NCI-H748 treated with DMSO at 0.1 percent for 48 hours (cell line): ENCODE data around the gene SPINT1.

Experiments
- DNase-seq: peaks from one replicate; lab custom pipeline; 2025; lab: John Stamatoyannopoulos, UW

SPINT1 gene

DNA sequence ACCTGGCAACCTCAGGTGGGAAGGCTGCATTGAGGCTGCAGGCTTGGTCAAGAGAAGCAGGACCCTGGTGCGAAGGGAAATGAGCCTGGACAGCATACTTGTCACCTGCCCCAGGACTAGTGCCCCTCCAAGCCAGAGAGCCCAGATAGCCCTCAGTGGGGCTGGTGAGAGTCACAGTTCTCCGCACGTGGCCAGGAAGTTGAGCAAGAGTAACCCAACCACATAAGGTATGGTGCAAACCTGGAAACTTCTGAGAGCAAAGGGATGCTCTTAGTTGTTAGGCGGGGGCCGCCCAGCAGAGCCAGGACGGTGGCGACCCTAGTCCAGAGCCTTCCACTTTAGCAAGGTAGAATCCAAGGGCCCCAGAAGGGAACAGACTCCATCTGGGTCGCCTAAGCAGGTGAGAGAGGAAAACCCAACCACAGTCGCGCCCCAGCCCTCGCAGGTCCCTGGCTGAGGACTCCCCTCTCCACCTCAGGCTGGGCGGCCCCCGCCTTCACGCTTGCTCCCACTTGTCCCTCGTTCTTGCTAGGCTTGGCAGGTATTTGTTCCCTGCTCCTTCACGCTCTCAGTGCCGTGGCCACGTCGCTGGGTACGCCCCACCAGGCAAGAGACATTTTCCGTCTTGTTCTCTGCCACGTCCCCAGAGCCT is 49.3 kb downstream of the SPINT1 start:
- DNase-seq, result no peak

DNA sequence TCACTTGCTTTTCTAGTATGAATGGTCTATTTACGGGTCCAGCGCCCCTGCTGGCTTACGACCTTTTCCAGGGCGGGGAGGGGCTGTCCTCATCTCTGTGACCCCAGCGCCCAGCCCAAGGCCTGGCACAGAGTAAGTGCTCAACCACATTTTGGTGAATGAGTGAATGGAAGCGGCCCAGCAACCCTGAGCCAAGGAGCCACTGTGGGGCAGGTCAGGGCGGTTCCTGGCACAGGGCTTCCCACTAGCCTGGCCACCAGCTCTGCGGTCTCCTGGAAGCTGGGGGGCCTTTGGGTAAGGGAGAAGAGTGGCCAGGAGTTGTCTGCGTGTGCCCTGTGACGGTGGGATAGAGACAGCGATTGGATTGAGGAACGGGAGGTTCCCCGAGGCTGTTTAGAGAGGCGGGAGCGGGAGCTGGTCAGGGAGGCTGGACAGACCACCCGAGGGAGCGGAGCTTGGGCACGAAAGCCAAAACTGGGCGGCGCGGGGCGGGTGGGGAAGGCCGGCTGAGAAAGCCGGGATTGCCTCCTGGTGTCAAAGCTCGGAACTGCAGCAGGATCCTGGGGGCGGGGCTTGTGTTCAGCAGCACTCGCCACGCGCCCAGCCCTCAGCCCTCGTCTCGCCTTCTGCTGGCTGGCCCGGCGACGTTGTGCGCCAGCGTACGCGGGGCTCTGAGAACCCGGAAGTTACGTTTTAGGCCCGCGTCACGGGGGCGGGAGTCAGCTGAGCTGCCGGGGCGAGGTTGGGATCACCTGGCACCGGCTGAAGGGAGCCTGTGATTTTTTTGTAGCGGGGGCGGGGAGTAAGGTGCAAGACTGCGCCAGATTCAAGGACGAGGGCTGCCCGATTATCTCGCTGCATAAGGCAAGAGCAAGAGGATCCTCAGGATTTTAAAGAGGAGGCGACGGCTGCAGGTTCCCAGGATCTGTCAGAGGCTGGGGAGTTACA is 50.2 kb downstream of the SPINT1 start, which contains the start of gene VPS18:
Gene VPS18, plus strand, starts transcription at position 718 of the 948 bp plus-strand sequence. CDS start 319 bp downstream, outside the sequence.
- DNase-seq, result peak; percentile 89

DNA sequence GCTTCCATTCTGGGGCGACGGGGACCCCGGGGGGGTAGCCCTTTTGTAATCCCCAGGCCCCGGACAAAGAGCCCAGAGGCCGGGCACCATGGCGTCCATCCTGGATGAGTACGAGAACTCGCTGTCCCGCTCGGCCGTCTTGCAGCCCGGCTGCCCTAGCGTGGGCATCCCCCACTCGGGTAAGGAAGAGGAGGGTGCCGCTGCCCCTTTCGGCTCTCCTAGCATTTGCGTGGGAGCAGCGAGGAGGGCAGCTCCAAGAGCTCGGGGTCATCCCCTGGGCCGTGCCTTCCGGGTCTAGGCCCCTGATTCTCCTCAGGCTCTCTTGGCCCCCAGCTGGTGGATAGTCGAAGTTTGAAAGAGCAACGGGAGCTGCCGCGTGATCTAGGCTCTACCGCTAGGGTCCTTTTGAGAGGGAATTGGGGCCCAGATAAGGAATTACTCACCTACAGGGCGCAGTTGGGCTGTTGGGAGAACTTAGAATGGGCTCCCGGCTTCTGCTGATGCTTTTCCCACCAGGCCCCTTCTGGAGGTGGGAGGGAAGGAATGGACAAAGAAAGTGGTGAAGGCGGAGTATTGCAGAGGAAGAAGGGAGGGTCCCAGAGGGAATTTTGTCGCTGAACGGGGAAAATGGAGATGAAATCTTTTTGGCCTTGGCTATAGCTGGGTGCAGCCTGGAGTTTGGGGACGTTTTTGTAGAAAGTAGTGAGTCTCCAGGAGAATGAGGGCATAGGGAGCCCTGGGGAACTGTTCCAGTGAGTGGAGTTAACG is 51.0 kb downstream of the SPINT1 start:
- DNase-seq, result no peak

DNA sequence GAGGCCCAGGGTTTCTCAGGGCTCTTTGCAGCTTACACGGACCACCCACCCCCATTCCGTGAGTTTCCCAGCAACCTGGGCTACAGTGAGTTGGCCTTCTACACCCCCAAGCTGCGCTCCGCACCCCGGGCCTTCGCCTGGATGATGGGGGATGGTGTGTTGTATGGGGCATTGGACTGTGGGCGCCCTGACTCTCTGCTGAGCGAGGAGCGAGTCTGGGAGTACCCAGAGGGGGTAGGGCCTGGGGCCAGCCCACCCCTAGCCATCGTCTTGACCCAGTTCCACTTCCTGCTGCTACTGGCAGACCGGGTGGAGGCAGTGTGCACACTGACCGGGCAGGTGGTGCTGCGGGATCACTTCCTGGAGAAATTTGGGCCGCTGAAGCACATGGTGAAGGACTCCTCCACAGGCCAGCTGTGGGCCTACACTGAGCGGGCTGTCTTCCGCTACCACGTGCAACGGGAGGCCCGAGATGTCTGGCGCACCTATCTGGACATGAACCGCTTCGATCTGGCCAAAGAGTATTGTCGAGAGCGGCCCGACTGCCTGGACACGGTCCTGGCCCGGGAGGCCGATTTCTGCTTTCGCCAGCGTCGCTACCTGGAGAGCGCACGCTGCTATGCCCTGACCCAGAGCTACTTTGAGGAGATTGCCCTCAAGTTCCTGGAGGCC is 55.8 kb downstream of the SPINT1 start:
- DNase-seq, result no peak

DNA sequence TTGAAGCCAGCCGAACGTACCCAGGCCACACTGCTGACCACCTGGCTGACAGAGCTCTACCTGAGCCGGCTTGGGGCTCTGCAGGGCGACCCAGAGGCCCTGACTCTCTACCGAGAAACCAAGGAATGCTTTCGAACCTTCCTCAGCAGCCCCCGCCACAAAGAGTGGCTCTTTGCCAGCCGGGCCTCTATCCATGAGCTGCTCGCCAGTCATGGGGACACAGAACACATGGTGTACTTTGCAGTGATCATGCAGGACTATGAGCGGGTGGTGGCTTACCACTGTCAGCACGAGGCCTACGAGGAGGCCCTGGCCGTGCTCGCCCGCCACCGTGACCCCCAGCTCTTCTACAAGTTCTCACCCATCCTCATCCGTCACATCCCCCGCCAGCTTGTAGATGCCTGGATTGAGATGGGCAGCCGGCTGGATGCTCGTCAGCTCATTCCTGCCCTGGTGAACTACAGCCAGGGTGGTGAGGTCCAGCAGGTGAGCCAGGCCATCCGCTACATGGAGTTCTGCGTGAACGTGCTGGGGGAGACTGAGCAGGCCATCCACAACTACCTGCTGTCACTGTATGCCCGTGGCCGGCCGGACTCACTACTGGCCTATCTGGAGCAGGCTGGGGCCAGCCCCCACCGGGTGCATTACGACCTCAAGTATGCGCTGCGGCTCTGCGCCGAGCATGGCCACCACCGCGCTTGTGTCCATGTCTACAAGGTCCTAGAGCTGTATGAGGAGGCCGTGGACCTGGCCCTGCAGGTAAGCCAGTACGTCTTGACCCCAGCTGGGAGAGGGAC is 56.6 kb downstream of the SPINT1 start:
- no peak for DNase-seq

DNA sequence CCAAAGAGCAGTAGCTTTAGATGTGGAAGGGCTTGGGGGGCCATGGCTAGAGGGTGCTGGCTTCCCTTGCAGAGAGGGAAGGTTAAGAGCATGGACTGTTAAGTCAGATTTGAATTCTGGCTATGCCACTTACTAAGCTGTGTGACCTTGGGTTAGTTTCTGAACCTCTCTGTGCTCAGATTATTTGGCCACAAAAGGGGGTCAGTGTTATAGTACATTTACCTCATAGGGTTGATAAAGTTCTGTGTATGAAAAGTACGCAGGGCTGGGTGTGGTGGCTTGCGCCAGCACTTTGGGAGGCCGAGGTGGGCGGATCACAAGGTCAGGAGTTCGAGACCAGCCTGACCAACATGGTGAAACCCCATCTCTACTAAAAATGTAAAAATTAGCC is 57.2 kb downstream of the SPINT1 start:
- DNase-seq, result no peak

DNA sequence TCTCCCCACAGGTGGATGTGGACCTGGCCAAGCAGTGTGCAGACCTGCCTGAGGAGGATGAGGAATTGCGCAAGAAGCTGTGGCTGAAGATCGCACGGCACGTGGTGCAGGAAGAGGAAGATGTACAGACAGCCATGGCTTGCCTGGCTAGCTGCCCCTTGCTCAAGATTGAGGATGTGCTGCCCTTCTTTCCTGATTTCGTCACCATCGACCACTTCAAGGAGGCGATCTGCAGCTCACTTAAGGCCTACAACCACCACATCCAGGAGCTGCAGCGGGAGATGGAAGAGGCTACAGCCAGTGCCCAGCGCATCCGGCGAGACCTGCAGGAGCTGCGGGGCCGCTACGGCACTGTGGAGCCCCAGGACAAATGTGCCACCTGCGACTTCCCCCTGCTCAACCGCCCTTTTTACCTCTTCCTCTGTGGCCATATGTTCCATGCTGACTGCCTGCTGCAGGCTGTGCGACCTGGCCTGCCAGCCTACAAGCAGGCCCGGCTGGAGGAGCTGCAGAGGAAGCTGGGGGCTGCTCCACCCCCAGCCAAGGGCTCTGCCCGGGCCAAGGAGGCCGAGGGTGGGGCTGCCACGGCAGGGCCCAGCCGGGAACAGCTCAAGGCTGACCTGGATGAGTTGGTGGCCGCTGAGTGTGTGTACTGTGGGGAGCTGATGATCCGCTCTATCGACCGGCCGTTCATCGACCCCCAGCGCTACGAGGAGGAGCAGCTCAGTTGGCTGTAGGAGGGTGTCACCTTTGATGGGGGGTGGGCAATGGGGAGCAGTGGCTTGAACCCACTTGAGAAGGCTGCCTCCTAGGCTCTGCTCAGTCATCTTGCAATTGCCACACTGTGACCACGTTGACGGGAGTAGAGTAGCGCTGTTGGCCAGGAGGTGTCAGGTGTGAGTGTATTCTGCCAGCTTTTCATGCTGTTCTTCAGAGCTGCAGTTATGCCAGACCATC is 59.0 kb downstream of the SPINT1 start:
- DNase-seq, result no peak

DNA sequence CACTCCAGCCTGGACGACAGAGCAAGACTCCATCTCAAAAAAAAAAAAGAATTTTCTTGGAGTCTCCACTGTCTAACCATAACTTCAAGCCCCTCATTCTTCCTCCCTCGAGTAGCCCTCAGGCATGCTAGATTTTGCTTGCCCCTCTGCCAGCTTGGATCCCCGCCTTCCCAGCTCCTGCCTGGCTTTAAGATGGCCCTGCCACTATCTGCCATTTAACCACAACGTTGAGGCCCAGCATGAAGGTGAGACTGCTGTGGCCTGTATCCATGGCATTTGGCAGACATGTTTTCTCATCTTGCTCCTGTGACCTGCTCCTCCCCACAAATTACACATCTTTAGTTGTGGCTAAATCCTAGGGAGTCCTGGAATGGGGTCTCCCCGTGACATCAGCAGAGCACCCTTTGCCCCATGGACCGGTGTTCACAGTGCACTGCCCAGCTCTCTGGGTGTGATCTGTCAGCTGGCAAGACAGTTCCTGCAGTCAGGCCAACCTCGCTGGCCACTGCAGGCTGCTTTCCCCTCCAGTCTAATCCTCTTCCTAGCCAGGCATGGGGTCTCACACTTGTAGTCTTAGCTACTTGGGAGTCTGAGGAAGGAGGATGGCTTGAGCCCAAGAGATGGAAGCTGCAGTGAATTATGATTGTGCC is 60.8 kb downstream of the SPINT1 start:
- no peak for DNase-seq

DNA sequence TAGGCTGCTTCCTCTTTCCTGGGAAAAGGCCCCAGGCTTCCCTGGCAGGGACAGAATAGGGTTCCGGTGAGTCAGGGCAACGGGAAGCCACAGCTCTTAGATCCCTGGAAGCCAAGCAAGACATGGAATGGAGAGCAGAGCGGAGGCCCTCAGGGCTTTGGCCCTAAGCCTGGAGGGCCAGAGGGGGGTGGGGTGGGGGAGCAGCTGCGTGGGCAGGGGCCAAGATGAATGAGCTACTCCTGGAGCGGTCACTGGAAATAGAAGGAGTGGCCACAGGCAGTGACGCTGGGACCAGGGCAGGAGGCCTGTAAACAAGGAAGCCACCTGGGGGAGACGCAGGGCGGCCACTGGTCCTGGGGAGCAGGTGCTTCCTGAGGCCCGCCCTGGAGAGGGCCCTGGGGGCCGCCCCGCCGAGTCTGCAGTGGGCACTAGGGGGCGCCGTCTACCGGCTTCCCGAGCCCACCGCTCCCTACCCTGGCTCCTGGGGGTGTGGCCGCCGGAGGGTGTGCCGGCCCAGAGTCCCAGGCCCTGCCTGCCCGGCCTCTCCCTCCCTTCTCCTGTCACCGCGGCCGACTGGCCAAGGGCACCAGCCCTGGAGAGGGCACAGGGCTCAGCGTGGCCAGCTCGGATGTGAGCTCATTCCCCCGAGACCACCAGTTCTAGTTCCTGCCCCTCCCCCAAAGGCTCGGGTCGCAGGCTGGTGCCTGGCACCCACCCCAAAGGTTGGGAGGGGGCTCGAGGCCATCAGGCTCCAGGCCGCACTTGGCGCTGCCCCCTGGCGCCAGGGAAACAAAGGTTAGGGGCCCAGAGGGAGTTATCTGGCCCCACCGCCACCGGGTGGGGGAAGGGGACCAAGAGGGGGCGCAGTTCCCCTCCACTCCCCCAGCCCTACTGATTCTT is 62.5 kb downstream of the SPINT1 start:
- peak; percentile 58 for DNase-seq

DNA sequence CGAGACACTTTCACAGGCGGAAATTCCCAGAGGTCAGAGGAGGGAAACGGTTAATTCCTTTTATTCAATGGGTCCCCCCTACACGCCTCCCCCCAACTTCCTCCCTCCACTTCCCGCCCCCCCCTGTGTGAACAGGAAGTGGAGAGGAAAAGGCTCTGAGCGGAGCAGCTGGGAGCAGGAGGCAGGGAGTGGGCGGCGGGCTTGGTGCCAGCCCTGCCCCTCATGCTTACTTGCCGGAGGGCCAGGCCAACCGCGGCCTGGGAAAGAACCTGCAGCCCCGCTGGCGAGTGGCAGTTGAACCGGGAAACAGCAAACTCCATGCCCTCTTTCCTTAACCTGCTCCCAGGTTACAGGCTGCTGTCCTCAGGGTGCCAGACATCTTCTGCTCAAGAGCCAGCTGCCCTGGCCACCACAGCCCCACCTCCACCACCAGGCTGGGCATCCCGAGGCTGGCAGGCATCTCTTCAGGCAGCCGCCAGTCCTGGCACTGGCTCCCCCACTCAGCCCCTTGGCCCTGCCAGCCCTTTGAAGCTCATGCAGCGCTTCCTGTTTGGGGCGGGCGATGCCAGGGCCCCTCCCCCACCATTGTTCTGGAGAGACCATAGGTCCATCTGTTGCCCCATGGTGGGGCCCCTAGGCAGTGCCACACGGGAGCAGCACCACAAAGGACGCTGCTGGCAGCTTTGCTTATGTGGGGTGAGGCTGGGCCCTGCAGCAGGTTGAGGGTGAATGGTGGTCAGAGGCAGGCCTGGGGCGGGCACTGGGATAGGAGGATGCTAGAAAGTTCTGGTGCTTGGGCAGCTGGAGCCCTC is 63.3 kb downstream of the SPINT1 start:
- no peak for DNase-seq
